Left lung (tissue), 10 donors: Measurements from ENCODE around the gene CCDC159. TPM values are rescaled to one million over a fixed set of nuclear protein-coding genes. Genes with fewer than 3 reads are reported as not detected.

Experiments
- ATAC-seq: fragments of 200-7000 bp; cut with Tn5 transposase; one replicate; pipeline ENCODE4 v1.9.1; 2020; ENCODE audit warnings: moderate library complexity
- DNase-seq, 4 donors: peaks; one replicate each; pipeline ENCODE4 v3.0.0-alpha.2; 2013 to 2020
- H3K27ac ChIP-seq, 2 donors: fragments of 200-600 bp; sonication (generic) in 1 of 2; one replicate each; pipeline versions ENCODE4 v1.5.0 to v1.8.0; 2020 to 2021
- H3K27me3 ChIP-seq, 2 donors: fragments of 200-600 bp; sonication (generic) in 1 of 2; one replicate each; pipeline versions ENCODE4 v1.5.0 to v1.8.0; 2020 to 2021
- H3K36me3 ChIP-seq, 2 donors: fragments of 200-600 bp; sonication (generic) in 1 of 2; one replicate each; pipeline versions ENCODE4 v1.5.0 to v1.8.0; 2020 to 2021
- H3K4me1 ChIP-seq, 2 donors: fragments of 200-600 bp; one replicate each; pipeline ENCODE4 v1.8.0; 2021
- H3K4me3 ChIP-seq, 2 donors: fragments of 200-600 bp; sonication (generic) in 1 of 2; one replicate each; pipeline versions ENCODE4 v1.5.0 to v1.8.0; 2020 to 2021; ENCODE audit warnings: mild to moderate bottlenecking in 1 of 2
- H3K9me3 ChIP-seq, 2 donors: fragments of 200-600 bp; sonication (generic) in 1 of 2; one replicate each; pipeline versions ENCODE4 v1.5.0 to v1.8.0; 2020 to 2021
- intact Hi-C, 2 donors: fragments of 100-400 bp; cut with DNase I; formaldehyde crosslinking; loops; one replicate each; pipeline versions ENCODE4 v1.11.2 to v1.14.2; 2022
- polyA plus RNA-seq, 6 donors: library from polyadenylated mRNA; unstranded; fragments of 120-200 nt; gene quantifications; one replicate each; pipeline ENCODE4 v1.2.1, GENCODE V29; 2013; ENCODE audit not compliant: insufficient read length in 6 of 6
- total RNA-seq, 2 donors: library from RNA; stranded (reverse); fragmentation: NEBNext Ultra II Directional; extraction: Animal tissue kit (Norgen Biotek cat#: 25700); gene quantifications; one replicate each; pipeline ENCODE4 v1.2.1, GENCODE V29; 2021
- TF ChIP-seq, protein P1 (sequence below), 2 donors: fragments of 200-600 bp; sonication (generic) in 1 of 2; IDR thresholded peaks; one replicate each; pipeline versions ENCODE4 v1.5.0 to v1.8.0; 2021; ENCODE audit warnings: antibody characterized with exemption in 2 of 2
- donor health status: DM: no; HTN: yes; CAD: no.
- donor health status: DM: no; HTN: no; CAD: no.

The CCDC159 gene
- total and polyA plus RNA-seq, 8 donors, result 29.9 to 56.4 (median 44.7) TPM

DNA sequence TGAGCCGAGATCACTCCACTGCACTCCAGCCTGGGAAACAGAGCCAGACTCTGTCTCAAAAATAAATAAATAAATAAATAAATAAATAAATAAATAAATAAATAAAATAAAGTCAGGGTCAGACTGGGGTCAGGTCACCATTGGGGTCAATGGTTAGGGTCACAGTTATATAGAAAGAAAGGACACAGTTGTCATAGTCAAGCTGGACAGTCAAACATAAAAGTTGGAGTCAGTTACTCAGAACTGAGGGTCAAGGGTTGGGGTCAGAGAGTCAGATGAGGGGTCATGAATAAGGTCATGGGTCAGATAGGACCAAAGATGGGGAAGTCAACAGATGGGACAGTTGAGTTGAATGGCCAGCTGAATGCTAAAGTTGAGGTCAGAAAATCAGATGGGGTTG, 54.5 kb downstream of the CCDC159 start:
- Histone ChIP-seq H3K27ac (no peak overlapping the region), H3K9me3 (no peaks in the 10 kb centered on the region), H3K36me3 (peaks cover 0 to 19% of the 10 kb centered on the region in 2 donors), H3K27me3 (peaks cover 0 to under 1% of the 10 kb centered on the region in 2 donors), H3K4me3 (no peak overlapping the region), H3K4me1 (no peaks in the 10 kb centered on the region)
- TF ChIP-seq, protein P1, sequence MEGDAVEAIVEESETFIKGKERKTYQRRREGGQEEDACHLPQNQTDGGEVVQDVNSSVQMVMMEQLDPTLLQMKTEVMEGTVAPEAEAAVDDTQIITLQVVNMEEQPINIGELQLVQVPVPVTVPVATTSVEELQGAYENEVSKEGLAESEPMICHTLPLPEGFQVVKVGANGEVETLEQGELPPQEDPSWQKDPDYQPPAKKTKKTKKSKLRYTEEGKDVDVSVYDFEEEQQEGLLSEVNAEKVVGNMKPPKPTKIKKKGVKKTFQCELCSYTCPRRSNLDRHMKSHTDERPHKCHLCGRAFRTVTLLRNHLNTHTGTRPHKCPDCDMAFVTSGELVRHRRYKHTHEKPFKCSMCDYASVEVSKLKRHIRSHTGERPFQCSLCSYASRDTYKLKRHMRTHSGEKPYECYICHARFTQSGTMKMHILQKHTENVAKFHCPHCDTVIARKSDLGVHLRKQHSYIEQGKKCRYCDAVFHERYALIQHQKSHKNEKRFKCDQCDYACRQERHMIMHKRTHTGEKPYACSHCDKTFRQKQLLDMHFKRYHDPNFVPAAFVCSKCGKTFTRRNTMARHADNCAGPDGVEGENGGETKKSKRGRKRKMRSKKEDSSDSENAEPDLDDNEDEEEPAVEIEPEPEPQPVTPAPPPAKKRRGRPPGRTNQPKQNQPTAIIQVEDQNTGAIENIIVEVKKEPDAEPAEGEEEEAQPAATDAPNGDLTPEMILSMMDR (IDR thresholded peaks at IDR 0.05), result no peak
- intact Hi-C loops, result no loop called here
- ATAC-seq, result no peak
- no peak for DNase-seq

DNA sequence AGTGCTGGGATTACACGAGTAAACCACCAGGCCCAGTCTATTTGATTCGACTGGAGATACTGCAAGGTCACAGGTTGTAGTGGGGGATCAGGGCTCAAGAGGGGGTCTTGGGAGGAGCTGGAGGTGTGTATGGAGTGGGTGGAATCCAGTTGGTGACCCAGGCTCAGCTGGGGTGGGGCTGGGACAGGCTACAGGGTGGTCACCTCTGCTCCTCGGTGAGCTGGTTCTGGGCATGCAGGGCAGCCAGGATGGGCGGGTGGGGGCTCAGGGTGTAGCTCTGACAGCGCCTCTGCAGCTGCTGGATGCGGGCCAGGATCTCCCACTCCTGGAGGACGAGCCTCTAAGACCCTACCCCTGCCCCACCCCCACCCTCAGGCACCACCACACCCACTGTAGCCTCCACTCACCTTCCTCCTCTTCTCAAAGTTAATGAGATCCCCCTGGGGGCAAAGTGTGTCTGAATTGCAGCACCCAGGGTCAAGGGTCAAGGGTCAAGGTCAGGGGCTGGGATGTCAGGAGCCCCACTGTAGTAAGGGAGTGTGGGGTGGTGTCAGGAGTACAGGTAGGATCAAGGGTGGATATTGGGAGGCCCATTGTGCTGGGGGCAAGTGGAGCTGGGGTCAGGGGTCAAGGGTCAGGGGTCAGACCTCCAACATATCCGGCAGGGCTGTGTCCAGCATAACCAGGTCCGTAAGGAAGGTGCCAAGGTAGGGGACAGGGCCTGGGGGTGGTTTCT, 55.7 kb downstream of the CCDC159 start:
- ATAC-seq, result no peak
- H3K27me3 ChIP-seq, result peaks cover 0 to 9% of the 10 kb centered on the region in 2 donors

More for the DNA sequence above, 55.7 kb downstream of the CCDC159 start:
- peak in 1 of 4 donors; percentile 34 for DNase-seq
- H3K9me3 ChIP-seq, result no peaks in the 10 kb centered on the region
- H3K4me3 ChIP-seq, result no peak overlapping the region
- H3K4me1 ChIP-seq, result peaks cover 0 to 10% of the 10 kb centered on the region in 2 donors
- no peak overlapping the region for H3K27ac ChIP-seq
- TF ChIP-seq, protein P1 (IDR thresholded peaks at IDR 0.05), result no peak
- peaks cover 0 to 19% of the 10 kb centered on the region in 2 donors for H3K36me3 ChIP-seq
- intact Hi-C loops, result no loop called here

Other genes with a start within 250 kb of the CCDC159 start
- gene SPC24, start 190.7 kb upstream of the CCDC159 start, total RNA-seq, result 10 to 100 TPM in 1 of 2 donors, 1 to 10 TPM in 1; 5.4 to 12.1 TPM
- gene SPC24, start 190.7 kb upstream of the CCDC159 start, polyA plus RNA-seq, result 10 to 100 TPM; 14.5 to 40.2 (median 24.6) TPM
- 100 to 1,000 TPM; 179 to 194 TPM for gene KANK2, start 149.0 kb upstream of the CCDC159 start, total RNA-seq
- 100 to 1,000 TPM; 239 to 286 (median 268) TPM for gene KANK2, start 149.0 kb upstream of the CCDC159 start, polyA plus RNA-seq
- gene ANGPTL8, start 106.9 kb upstream of the CCDC159 start, total RNA-seq, result not detected
- 1 to 10 TPM in 4 of 6 donors, under 1 TPM in 2; 0.49 to 1.3 (median 1.0) TPM for gene ANGPTL8, start 106.9 kb upstream of the CCDC159 start, polyA plus RNA-seq
- 10 to 100 TPM; 65.6 to 97.9 TPM for gene DOCK6, start 84.0 kb upstream of the CCDC159 start, total RNA-seq
- gene DOCK6, start 84.0 kb upstream of the CCDC159 start, polyA plus RNA-seq, result 100 to 1,000 TPM in 1 of 6 donors, 10 to 100 TPM in 5; 68.4 to 111 (median 79.1) TPM
- not detected for gene TSPAN16, start 50.4 kb upstream of the CCDC159 start, total RNA-seq
- under 1 TPM in 1 of 6 donors, not detected in 5; 0.26 TPM for gene TSPAN16, start 50.4 kb upstream of the CCDC159 start, polyA plus RNA-seq
- gene RAB3D, start 6.9 kb upstream of the CCDC159 start, total RNA-seq, result 10 to 100 TPM; 65.4 to 71.6 TPM
- gene RAB3D, start 6.9 kb upstream of the CCDC159 start, polyA plus RNA-seq, result 10 to 100 TPM; 16.3 to 19.7 (median 18.5) TPM
- gene TMEM205, start 251 bp upstream of the CCDC159 start, total RNA-seq, result 10 to 100 TPM; 71.4 to 88.0 TPM
- 10 to 100 TPM; 77.0 to 83.4 (median 79.0) TPM for gene TMEM205, start 251 bp upstream of the CCDC159 start, polyA plus RNA-seq
- 10 to 100 TPM; 31.0 to 36.3 TPM for gene PLPPR2, start 8.9 kb downstream of the CCDC159 start, total RNA-seq
- gene PLPPR2, start 8.9 kb downstream of the CCDC159 start, polyA plus RNA-seq, result 10 to 100 TPM; 19.5 to 32.2 (median 23.7) TPM
- 1 to 10 TPM; 3.1 to 3.2 TPM for gene SWSAP1, start 28.1 kb downstream of the CCDC159 start, total RNA-seq
- 1 to 10 TPM; 1.8 to 3.0 (median 2.7) TPM for gene SWSAP1, start 28.1 kb downstream of the CCDC159 start, polyA plus RNA-seq
- gene EPOR, start 37.8 kb downstream of the CCDC159 start, total RNA-seq, result 10 to 100 TPM in 1 of 2 donors, 1 to 10 TPM in 1; 9.6 to 18.0 TPM
- 10 to 100 TPM; 23.6 to 32.3 (median 30.3) TPM for gene EPOR, start 37.8 kb downstream of the CCDC159 start, polyA plus RNA-seq
- 10 to 100 TPM; 35.7 to 68.2 TPM for gene RGL3, start 72.8 kb downstream of the CCDC159 start, total RNA-seq
- 10 to 100 TPM; 32.9 to 62.8 (median 56.6) TPM for gene RGL3, start 72.8 kb downstream of the CCDC159 start, polyA plus RNA-seq
- 1 to 10 TPM in 1 of 2 donors, under 1 TPM in 1; 0.55 to 2.1 TPM for gene ODAD3, start 88.6 kb downstream of the CCDC159 start, total RNA-seq
- gene ODAD3, start 88.6 kb downstream of the CCDC159 start, polyA plus RNA-seq, result 1 to 10 TPM in 5 of 6 donors, under 1 TPM in 1; 0.84 to 2.6 (median 1.9) TPM
- 100 to 1,000 TPM; 286 to 303 TPM for gene PRKCSH, start 89.1 kb downstream of the CCDC159 start, total RNA-seq
- gene PRKCSH, start 89.1 kb downstream of the CCDC159 start, polyA plus RNA-seq, result 100 to 1,000 TPM; 273 to 338 (median 306) TPM
- gene ELAVL3, start 134.5 kb downstream of the CCDC159 start, total RNA-seq, result under 1 TPM in 1 of 2 donors, not detected in 1; 0.21 TPM
- under 1 TPM; 0.04 to 0.31 (median 0.15) TPM for gene ELAVL3, start 134.5 kb downstream of the CCDC159 start, polyA plus RNA-seq
- 1 to 10 TPM; 7.7 to 8.4 TPM for gene ZNF653, start 159.3 kb downstream of the CCDC159 start, total RNA-seq
- 10 to 100 TPM in 2 of 6 donors, 1 to 10 TPM in 4; 7.3 to 10.1 (median 8.3) TPM for gene ZNF653, start 159.3 kb downstream of the CCDC159 start, polyA plus RNA-seq
- 10 to 100 TPM; 37.4 to 44.6 TPM for gene ECSIT, start 182.6 kb downstream of the CCDC159 start, total RNA-seq
- 10 to 100 TPM; 32.6 to 40.8 (median 36.0) TPM for gene ECSIT, start 182.6 kb downstream of the CCDC159 start, polyA plus RNA-seq
- gene CNN1, start 192.3 kb downstream of the CCDC159 start, total RNA-seq, result 10 to 100 TPM; 33.1 to 37.0 TPM
- gene CNN1, start 192.3 kb downstream of the CCDC159 start, polyA plus RNA-seq, result 10 to 100 TPM in 1 of 6 donors, 1 to 10 TPM in 5; 4.5 to 15.9 (median 7.5) TPM
- 10 to 100 TPM; 50.4 to 53.4 TPM for gene ELOF1, start 212.7 kb downstream of the CCDC159 start, total RNA-seq
- gene ELOF1, start 212.7 kb downstream of the CCDC159 start, polyA plus RNA-seq, result 10 to 100 TPM; 38.0 to 49.4 (median 46.7) TPM
- gene ACP5, start 231.1 kb downstream of the CCDC159 start, total RNA-seq, result 100 to 1,000 TPM; 242 to 299 TPM
- 1 to 10 TPM; 1.5 to 5.5 (median 3.1) TPM for gene ACP5, start 231.1 kb downstream of the CCDC159 start, polyA plus RNA-seq